Endometrial microvascular endothelial cells (primary cell): ENCODE data around the gene MYBPC2. TPM values are rescaled to one million over a fixed set of nuclear protein-coding genes. Genes with fewer than 3 reads are reported as not detected.

ENCODE experiments used
- in situ Hi-C: cut with HindIII; loops from 2 replicates; pipeline ENCODE4 v1.10.0; 2017; ENCODE audit warnings: low sequenced_read_pairs, low pct_unique_long_range_greater_than_20kb; ENCODE audit errors: inconsistent ontology term
- total RNA-seq: library from RNA; depleted of rRNA; stranded (reverse); fragments of >200 nt; gene quantifications from one replicate; pipeline ENCODE4 v1.2.3, GENCODE V29; 2015; ENCODE audit errors: inconsistent ontology term

MYBPC2 gene
- total RNA-seq, 1 donor from 2014 or later, result not detected

DNA sequence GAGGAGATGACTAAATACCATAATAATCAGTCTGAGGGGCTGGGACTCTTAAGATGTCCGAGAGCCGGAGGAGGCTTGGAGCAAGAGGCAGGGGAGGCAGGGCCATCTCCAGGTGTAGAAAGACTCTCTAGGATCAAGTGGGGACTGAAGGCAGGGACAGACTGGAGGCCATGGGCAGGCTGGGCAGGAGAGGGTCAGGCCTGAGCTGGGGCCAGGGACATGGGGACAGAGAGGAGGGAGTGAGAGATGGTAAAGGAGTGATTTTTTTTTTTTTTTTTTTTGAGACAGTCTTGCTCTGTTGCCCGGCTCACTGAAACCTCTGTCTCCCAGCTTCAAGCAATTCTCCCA, 76.1 kb downstream of the MYBPC2 start:
- in situ Hi-C loops, result no loop called here

GRCh38 chr19:50509366-50509765, 76.7 kb downstream of the MYBPC2 start:
- in situ Hi-C loops, result no loop called here

GRCh38 chr19:50510121-50510670, 77.5 kb downstream of the MYBPC2 start:
- in situ Hi-C loops, result no loop called here

DNA sequence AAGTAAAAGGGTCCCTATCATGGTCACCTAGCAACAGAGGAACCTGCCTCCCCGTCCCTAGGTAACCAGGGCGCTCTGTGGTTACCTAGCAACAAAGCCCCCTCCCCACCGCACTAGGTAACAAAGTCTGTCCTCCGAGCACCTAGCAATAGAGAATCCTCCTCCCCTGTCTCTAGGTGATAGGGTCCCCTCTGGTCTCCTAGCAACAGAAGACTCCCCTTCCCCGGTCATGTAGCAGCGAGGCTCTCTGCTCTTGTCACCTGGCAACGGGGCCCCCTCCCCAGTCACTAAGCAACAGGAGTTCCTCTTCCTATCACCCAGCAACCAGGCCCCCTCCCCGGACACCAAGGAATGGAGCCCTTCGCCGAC, 78.0 kb downstream of the MYBPC2 start:
- in situ Hi-C loops, result no loop called here

GRCh38 chr19:50511069-50511822, 78.6 kb downstream of the MYBPC2 start, which contains the start of gene JOSD2:
Gene JOSD2 (minus strand): TSS chr19:50511191. CDS start chr19:50510431, 760 bp downstream.
- in situ Hi-C loops, result no loop called here

- in situ Hi-C loops, result no loop called here
Observed at GRCh38 chr19:50512112-50512998, 79.7 kb downstream of the MYBPC2 start.

DNA sequence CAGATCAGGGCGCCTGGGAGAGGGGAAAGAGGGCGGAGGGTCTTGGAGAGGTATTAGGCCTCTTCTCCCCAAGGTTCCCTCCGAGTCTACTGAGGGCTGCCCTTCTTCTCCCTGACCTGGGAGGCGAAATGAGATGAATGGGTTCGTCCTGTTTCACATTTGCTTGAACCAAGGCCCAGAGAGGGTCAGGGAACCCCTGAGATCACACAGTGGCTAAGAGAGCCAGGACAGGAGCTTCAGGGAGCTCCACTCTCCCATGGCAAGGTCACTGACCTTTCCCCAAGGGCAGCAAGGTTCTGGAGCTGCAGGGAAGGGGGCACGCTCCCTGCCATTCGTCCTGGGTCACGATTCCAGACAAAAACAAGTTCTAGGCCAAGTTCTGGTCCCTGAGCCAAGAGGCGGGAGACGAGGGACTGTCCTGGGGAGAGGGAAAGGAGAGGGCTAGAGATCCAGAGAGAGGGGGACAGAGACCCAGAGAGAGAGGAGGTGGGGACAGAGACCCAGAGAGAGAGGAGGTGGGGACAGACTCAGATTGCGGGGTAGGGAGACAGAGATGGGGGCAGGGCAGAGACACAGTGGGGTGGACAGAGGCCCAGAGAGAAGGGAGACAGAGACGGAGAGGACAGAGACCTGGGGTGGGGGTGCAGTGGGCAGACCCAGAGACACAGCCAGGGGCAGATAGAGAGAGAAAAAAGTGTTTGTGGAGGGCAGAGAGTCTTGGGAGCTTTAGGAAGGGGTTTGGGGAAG, 80.5 kb downstream of the MYBPC2 start:
- in situ Hi-C loops, result no loop called here

GRCh38 chr19:50513746-50514345, 81.2 kb downstream of the MYBPC2 start, which contains the start of gene ASPDH:
Gene ASPDH (minus strand): TSS chr19:50513913. CDS start chr19:50513823, 90 bp downstream.
- in situ Hi-C loops, result no loop called here

DNA sequence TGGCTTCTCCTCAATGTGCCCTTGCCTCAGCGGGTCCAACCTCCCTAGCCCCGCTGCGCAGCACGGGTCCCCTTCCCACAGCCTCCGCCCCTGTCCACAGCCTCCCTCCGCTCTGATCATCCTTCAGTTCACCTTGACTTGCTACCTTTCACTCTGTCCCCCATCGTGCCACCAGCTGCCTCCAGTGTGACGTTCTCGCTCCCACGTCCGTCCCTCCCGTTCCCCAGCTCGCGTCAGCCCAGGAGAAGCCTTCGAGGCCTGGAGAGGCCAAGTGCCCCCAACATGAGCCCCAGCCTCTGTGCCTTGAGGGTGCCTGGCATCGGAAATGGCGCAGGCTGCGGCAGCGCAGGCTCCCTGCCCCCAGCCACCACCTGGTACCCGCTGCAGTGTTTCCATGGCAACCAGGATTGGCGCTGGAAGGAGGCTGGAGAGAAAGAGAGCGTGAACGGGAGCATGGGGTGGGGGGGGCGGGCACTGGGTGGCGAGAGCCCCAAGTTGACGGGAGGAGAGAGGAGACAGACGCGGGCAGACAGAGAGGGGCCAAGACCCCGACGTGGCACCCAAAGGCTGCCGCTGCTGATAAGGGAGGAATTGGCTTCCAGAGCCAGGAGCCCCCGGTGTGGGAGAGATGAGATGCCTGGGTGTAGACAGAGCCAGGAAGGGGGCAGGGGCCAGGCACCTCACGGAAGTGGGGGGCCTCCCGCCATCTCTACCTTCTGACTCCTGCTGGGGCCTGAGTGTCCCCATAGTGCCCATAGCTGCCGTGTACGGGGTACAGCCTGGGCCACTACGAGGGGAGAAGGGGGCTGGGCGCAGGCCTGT, 81.9 kb downstream of the MYBPC2 start:
- in situ Hi-C loops, result no loop called here

GRCh38 chr19:50515168-50515561, 82.5 kb downstream of the MYBPC2 start:
- in situ Hi-C loops, result no loop called here

Other genes with a start within 250 kb of the MYBPC2 start
- not detected for gene MYH14, start 229.3 kb upstream of the MYBPC2 start, total RNA-seq
- gene KCNC3, start 103.5 kb upstream of the MYBPC2 start, total RNA-seq, result not detected
- not detected for gene NAPSA, start 67.3 kb upstream of the MYBPC2 start, total RNA-seq
- gene NR1H2, start 56.4 kb upstream of the MYBPC2 start, total RNA-seq, result 76.6 TPM
- 63.2 TPM for gene POLD1, start 48.5 kb upstream of the MYBPC2 start, total RNA-seq
- gene SPIB, start 14.0 kb upstream of the MYBPC2 start, total RNA-seq, result not detected
- gene EMC10, start 43.6 kb downstream of the MYBPC2 start, total RNA-seq, result 125 TPM
- gene GARIN5A, start 44.0 kb downstream of the MYBPC2 start, total RNA-seq, result not detected
- 25.9 TPM for gene JOSD2, start 78.3 kb downstream of the MYBPC2 start, total RNA-seq
- not detected for gene ASPDH, start 81.0 kb downstream of the MYBPC2 start, total RNA-seq
- not detected for gene LRRC4B, start 135.5 kb downstream of the MYBPC2 start, total RNA-seq
- gene SYT3, start 207.0 kb downstream of the MYBPC2 start, total RNA-seq, result not detected
- gene C19orf81, start 216.6 kb downstream of the MYBPC2 start, total RNA-seq, result 2.0 TPM